AG08395 (cell line): ENCODE measurements around the gene MCEE.
"Not testable (repeated sequence)": the region's sequence is repeated elsewhere in the genome, so short reads cannot be mapped to it uniquely, and the experiment has no call there.

Source experiments
- DNase-seq: peaks from one replicate; pipeline ENCODE4 v3.0.0; 2012; ENCODE audit warnings: mixed read lengths, low spot score

The MCEE gene

GRCh38 chr2:71130152-71130904, at the start of gene MCEE, which contains the start of gene MPHOSPH10:
Gene MCEE, minus strand, starts transcription at chr2:71130229. Its CDS starts 10 bp downstream, at chr2:71130219.
Gene MPHOSPH10, plus strand, starts transcription at chr2:71130634. Its CDS starts 32 bp downstream, at chr2:71130666.
- DNase-seq, result peak; percentile 93

- not testable (repeated sequence) for DNase-seq
Measured at GRCh38 chr2:71178836-71179235, 48.8 kb upstream of the MCEE start.

GRCh38 chr2:71174207-71174606, 44.2 kb upstream of the MCEE start:
- no peak for DNase-seq

- DNase-seq, result no peak
Measured at GRCh38 chr2:71173096-71173495, 43.1 kb upstream of the MCEE start.

GRCh38 chr2:71166812-71167211, 36.8 kb upstream of the MCEE start:
- DNase-seq, result no peak

- peak; percentile 44 for DNase-seq
Measured at GRCh38 chr2:71157124-71157793, 27.2 kb upstream of the MCEE start.

GRCh38 chr2:71156573-71156972, 26.5 kb upstream of the MCEE start:
- DNase-seq, result no peak

GRCh38 chr2:71155846-71156245, 25.8 kb upstream of the MCEE start:
- DNase-seq, result no peak

GRCh38 chr2:71154798-71155197, 24.8 kb upstream of the MCEE start:
- no peak for DNase-seq

- DNase-seq, result no peak
Measured at GRCh38 chr2:71154279-71154678, 24.2 kb upstream of the MCEE start.

- DNase-seq, result no peak
Measured at GRCh38 chr2:71153585-71154224, 23.7 kb upstream of the MCEE start.

GRCh38 chr2:71151620-71152019, 21.6 kb upstream of the MCEE start:
- DNase-seq, result no peak

GRCh38 chr2:71150082-71150816, 20.2 kb upstream of the MCEE start:
- no peak for DNase-seq

- no peak for DNase-seq
Measured at GRCh38 chr2:71148506-71149063, 18.6 kb upstream of the MCEE start.

GRCh38 chr2:71143782-71144181, 13.8 kb upstream of the MCEE start:
- DNase-seq, result no peak

- DNase-seq, result no peak
Measured at GRCh38 chr2:71136174-71136573, 6.1 kb upstream of the MCEE start.

- no peak for DNase-seq
Measured at GRCh38 chr2:71133603-71134002, 3.6 kb upstream of the MCEE start.

- DNase-seq, result not testable (repeated sequence)
Measured at GRCh38 chr2:71131387-71132166, 1.5 kb upstream of the MCEE start.

GRCh38 chr2:71130905-71131244, 846 bp upstream of the MCEE start:
- no peak for DNase-seq

GRCh38 chr2:71129902-71130151, 202 bp downstream of the MCEE start:
- DNase-seq, result peak; percentile 60

- DNase-seq, result no peak
Measured at GRCh38 chr2:71129114-71129901, 721 bp downstream of the MCEE start.
